NT2/D1 (cell line): Measurements from ENCODE around the gene TELO2.
"Not testable (repeated sequence)": the region's sequence is repeated elsewhere in the genome, so short reads cannot be mapped to it uniquely, and the experiment has no call there.

Experiments used
- DNase-seq: peaks from one replicate; pipeline ENCODE4 v3.0.0-alpha.2; 2011; ENCODE audit warnings: low read depth, low spot score
- H3K27me3 ChIP-seq: 2 replicates; pipeline ENCODE4 v1.6.0; 2011; ENCODE audit warnings: mild to moderate bottlenecking; ENCODE audit not compliant: insufficient read length, insufficient read depth
- H3K36me3 ChIP-seq: 2 replicates; pipeline ENCODE4 v1.6.1; 2011; ENCODE audit warnings: mild to moderate bottlenecking, low read length, mixed read lengths; ENCODE audit not compliant: insufficient read depth, insufficient read length
- H3K4me1 ChIP-seq: 2 replicates; pipeline ENCODE4 v1.5.1; 2011; ENCODE audit not compliant: insufficient read depth, insufficient read length
- H3K4me3 ChIP-seq: 2 replicates; pipeline ENCODE4 v1.5.1; 2011; ENCODE audit warnings: low read depth; ENCODE audit not compliant: insufficient read length
- H3K9ac ChIP-seq: 2 replicates; pipeline ENCODE4 v1.6.0; 2011; ENCODE audit warnings: low read depth; ENCODE audit not compliant: insufficient read length
- H3K9me3 ChIP-seq: 2 replicates; pipeline ENCODE4 v1.5.1; 2011; ENCODE audit warnings: mild to moderate bottlenecking, low read length; ENCODE audit not compliant: insufficient read depth
- SUZ12 ChIP-seq: IDR thresholded peaks from 2 replicates; pipeline ENCODE4 v1.6.1; 2011; ENCODE audit not compliant: insufficient read length, insufficient read depth; ENCODE audit errors: extremely low read depth
- YY1 ChIP-seq: IDR thresholded peaks from 2 replicates; pipeline ENCODE4 v1.6.1; 2011; ENCODE audit not compliant: insufficient read length, insufficient read depth
- ZNF274 ChIP-seq: IDR thresholded peaks from 2 replicates; pipeline ENCODE4 v1.6.1; 2011; ENCODE audit warnings: mild to moderate bottlenecking, low read depth, low read length

The TELO2 gene

DNA sequence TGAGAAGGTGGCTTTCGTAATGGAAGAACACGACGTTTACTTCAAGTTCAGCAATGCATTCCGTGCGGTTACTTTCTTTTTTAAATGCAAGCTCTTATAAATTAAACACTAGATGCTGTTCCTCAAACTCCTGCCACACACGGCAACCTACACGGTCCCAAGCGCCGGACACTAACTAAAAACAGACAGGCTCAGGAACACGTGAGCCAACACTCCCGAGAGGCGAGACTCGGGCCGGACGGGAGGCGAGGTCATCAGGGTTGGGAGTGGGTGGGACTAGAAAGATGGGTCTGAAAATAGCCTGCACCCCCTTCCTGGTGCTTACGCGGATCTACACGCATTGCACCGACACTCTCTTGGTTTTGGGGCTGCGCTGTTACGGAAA is 24.7 kb upstream of the TELO2 start:
- Histone ChIP-seq H3K27me3 (no peaks in the 10 kb centered on the region), H3K4me1 (peaks cover 6% of the 10 kb centered on the region), H3K9me3 (no peaks in the 10 kb centered on the region), H3K36me3 (peaks cover 12% of the 10 kb centered on the region), H3K4me3 (no peak overlapping the region), H3K9ac (no peak overlapping the region)
- DNase-seq = no peak
- TF ChIP-seq ZNF274 (no peak), YY1 (no peak), SUZ12 (no peak)

DNA sequence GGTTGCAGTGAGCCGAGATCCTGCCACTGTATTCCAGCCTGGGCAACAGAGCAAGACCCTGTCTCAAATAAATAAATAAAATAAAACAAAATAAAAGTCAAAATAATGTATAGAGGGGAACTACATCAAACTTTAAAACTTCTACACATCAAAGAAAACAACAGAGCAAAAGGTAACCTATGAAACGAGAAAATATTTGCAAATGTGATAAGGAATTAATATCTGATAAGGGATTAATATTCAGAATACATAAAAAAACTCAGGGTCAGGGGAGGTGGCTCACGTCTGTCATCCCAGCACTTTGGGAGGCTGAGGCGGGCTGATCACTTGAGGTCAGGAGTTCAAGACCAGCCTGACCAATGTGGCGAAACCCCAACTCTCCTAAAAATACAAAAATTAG is 24.0 kb upstream of the TELO2 start:
- not testable (repeated sequence) for H3K4me1 ChIP-seq, H3K9ac ChIP-seq, H3K27me3 ChIP-seq, H3K4me3 ChIP-seq, DNase-seq, H3K9me3 ChIP-seq
- peaks cover 10% of the 10 kb centered on the region for H3K36me3 ChIP-seq

DNA sequence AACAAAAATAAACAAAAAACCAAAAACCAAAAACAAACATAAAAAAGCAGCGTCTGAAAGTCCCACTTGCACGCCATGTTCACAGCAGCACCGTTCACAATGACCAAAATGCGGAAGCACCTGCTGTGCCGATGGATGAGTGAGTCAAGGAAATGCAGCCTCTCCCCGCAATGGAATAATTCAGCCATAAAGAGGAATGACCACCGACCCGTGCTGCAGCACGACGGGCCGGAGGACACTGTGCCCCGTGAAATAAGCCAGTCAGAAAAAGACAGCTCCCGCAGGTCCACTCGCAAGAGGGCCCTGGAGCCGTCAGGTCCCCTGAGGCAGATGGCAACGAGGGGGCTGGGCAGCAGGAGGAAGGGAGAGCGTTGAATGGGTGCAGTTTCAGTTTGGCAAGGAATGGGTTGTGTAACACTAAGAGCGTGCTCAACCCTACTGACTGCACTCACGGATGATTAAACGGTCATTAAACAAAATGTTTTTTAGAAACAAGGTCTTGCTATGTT is 23.4 kb upstream of the TELO2 start:
- DNase-seq = no peak
- H3K9ac ChIP-seq = no peak overlapping the region
- TF ChIP-seq SUZ12 (no peak), ZNF274 (no peak), YY1 (no peak)

DNA sequence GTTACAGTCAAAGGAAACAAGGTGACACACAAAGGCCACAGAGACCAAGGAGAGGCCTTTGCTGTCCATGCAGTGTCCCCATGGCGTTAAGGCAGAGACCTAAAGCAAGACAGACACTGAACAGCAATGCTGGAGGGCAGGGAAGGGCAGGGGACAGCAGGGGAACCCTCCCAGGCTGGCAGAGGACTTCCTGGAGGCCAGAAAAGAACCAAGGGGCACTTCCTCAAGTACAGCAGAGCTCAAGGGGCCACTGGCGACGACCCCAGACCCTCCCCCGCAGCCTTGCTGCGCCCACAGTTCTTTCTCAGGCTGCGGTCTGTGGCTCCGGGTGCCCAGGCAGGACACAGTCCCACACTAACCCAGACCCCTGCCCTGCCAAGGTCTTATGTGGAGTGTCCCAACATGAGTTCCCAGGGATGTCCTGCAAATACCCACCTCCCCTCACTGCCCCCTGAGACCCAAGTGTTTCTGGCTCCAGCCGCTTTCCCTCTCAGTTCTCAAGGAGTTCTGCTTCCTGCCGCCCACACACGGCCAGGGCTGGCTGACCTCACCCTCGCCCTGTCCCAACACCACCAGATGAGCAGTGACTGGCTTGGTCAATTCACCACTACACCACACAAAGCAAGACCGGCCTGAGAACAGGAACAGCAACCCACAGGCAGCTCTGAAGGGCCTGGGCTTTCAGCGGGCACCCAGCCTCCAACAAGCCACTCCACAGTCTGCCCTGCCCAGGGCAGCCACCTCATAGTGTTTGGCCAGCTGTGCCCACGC is 22.5 kb upstream of the TELO2 start:
- TF ChIP-seq YY1 (no peak), ZNF274 (no peak), SUZ12 (no peak)
- Histone ChIP-seq H3K4me3 (peak overlapping the region; percentile 15), H3K27me3 (no peaks in the 10 kb centered on the region), H3K9ac (peak overlapping the region; percentile 0), H3K4me1 (peaks cover 6% of the 10 kb centered on the region), H3K36me3 (peaks cover 6% of the 10 kb centered on the region), H3K9me3 (no peaks in the 10 kb centered on the region)
- no peak for DNase-seq

More for the DNA sequence above, 23.4 kb upstream of the TELO2 start:
- H3K4me3 ChIP-seq = no peak overlapping the region
- peaks cover 6% of the 10 kb centered on the region for H3K36me3 ChIP-seq
- no peaks in the 10 kb centered on the region for H3K9me3 ChIP-seq
- H3K4me1 ChIP-seq = peaks cover 6% of the 10 kb centered on the region
- no peaks in the 10 kb centered on the region for H3K27me3 ChIP-seq

DNA sequence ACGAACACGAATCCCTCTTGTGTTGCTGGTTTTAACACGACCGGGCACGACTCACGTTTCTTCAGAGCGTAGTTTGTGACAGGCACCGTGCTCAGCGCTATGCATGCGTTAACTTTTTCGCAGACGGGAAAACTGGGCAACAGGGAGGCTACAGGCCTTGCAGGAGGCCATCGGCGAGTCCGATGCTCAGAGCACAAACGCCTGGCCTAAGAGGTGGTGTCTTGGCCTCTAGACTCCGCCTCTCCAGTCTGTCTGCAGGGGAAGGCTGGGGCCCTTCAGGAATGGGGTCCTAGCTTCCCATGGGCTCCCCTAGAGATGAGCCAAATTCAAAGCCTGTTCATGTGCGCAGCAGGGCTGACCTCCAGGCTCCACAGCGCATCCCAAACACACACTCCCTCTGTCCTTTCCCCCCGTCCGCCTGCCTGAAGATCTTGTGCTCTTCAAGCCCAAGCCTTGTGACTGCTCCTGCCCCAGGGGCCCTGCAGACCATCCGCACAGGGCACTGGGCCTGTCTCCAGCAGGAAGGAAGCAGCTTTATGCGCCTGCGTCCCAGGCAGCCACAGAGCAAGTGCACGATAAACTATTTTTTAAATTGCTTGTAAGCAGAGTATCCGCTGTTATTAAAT is 21.5 kb upstream of the TELO2 start:
- Histone ChIP-seq H3K4me3 (no peak overlapping the region), H3K4me1 (peaks cover 6% of the 10 kb centered on the region), H3K9me3 (no peaks in the 10 kb centered on the region), H3K36me3 (peaks cover 6% of the 10 kb centered on the region), H3K27me3 (no peaks in the 10 kb centered on the region), H3K9ac (peak overlapping the region; percentile 0)
- no peak for TF ChIP-seq ZNF274
- no peak for TF ChIP-seq SUZ12
- no peak for TF ChIP-seq YY1
- DNase-seq = no peak

DNA sequence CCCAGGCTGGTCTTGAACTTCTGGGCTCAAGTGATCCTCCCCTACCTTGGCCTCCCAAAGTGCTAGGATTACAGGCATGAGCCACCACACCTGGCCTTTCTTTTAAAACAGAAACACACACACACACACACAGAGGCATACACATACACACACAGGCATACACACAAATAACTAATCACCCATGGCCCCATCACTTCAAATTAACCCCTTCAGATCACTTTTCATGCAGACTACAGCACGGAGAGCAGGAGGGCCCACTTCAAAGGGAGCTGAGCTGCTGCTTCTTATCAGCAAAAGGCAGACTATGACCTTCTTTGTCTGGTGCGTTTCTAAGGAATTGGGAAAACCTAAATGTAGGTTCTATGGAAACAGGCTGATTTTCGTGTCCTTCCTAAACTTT is 20.2 kb upstream of the TELO2 start:
- H3K4me3 ChIP-seq = no peak overlapping the region
- TF ChIP-seq ZNF274 = no peak
- TF ChIP-seq SUZ12 = no peak
- no peak for TF ChIP-seq YY1
- DNase-seq = no peak
- peaks cover 2% of the 10 kb centered on the region for H3K27me3 ChIP-seq
- no peak overlapping the region for H3K9ac ChIP-seq
- peaks cover 6% of the 10 kb centered on the region for H3K36me3 ChIP-seq
- peaks cover 6% of the 10 kb centered on the region for H3K4me1 ChIP-seq
- H3K9me3 ChIP-seq = no peaks in the 10 kb centered on the region

DNA sequence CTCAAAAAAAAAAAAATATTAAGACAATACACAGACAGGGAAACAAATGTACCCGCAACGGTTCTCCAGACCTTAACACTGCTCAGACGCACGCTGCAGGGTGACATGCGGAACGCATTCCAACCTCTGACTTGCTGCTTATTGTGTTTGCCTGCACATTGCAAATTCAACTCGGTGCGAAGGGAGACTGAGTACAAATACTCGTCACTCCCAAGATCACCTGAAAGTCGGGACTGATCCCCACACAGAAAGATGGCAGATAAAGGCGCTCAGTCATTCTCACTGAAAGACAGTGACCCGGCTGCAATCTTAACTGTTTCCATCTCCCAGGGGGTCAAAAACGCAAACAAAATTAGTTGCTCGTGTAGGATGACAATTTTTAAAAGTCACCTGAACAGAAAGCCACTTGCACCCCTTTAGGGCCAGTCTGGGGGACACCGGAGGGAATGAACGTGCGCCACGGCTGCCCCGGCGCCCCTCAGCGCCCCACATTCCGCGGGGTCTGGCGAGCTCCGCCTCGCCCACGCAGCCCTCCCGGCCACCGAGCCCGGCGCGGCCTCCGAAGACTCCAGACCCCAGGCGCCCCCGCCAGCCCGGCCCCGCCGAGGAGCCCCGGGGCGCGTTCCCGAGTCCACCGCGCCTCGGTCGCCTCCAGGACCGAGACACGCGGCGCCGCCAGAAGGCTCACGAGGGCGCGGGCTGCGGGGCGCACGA is 18.9 kb upstream of the TELO2 start:
- peaks cover 6% of the 10 kb centered on the region for H3K4me1 ChIP-seq
- no peak for DNase-seq
- H3K9me3 ChIP-seq = no peaks in the 10 kb centered on the region
- H3K36me3 ChIP-seq = peaks cover 4% of the 10 kb centered on the region
- TF ChIP-seq ZNF274 (no peak), SUZ12 (no peak)
- H3K4me3 ChIP-seq = peak overlapping the region; percentile 87
- peaks cover 2% of the 10 kb centered on the region for H3K27me3 ChIP-seq
- H3K9ac ChIP-seq = peak overlapping the region; percentile 95
